Measurements from ENCODE around the gene PIK3AP1.
"Not testable (repeated sequence)": the region's sequence is repeated elsewhere in the genome, so short reads cannot be mapped to it uniquely, and the experiment has no call there.

Gene PIK3AP1

GRCh38 chr10:96577069-96577468 is 143.2 kb downstream of the PIK3AP1 start:
- no peak for DNase-seq (ENCODE audit: low read depth)

- DNase-seq (ENCODE audit: low read depth), result no peak
Observed at GRCh38 chr10:96576277-96576980, 143.9 kb downstream of the PIK3AP1 start.

DNA sequence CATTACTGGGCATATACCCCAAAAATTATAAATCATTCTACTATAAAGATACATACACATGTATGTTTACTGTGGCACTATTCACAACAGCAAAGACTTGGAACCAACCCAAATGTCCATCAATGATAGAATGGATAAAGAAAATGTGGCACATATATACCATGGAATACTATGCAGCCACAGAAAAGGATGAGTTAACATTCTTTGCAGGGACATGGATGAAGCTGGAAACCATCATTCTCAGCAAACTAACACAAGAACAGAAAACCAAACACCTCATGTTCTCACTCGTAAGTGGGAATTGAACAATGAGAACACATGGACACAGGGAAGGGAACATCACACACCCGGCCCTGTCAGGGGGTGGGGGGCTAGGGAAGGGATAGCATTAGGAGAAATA is 145.8 kb downstream of the PIK3AP1 start:
- DNase-seq (ENCODE audit: low read depth), result not testable (repeated sequence)

GRCh38 chr10:96573036-96573435 is 147.3 kb downstream of the PIK3AP1 start:
- DNase-seq (ENCODE audit: low read depth), result no peak

- DNase-seq (ENCODE audit: low read depth), result no peak
Observed at GRCh38 chr10:96570983-96571964, 149.0 kb downstream of the PIK3AP1 start.

- DNase-seq (ENCODE audit: low read depth), result no peak
Observed at GRCh38 chr10:96570511-96570910, 149.8 kb downstream of the PIK3AP1 start.

GRCh38 chr10:96568402-96568801 is 151.9 kb downstream of the PIK3AP1 start:
- no peak for DNase-seq (ENCODE audit: low read depth)

- DNase-seq (ENCODE audit: low read depth), result no peak
Observed at GRCh38 chr10:96565774-96566173, 154.5 kb downstream of the PIK3AP1 start.

GRCh38 chr10:96560966-96561887 is 159.1 kb downstream of the PIK3AP1 start:
- no peak for DNase-seq (ENCODE audit: low read depth)

GRCh38 chr10:96560489-96560888 is 159.8 kb downstream of the PIK3AP1 start:
- DNase-seq (ENCODE audit: low read depth), result no peak

DNA sequence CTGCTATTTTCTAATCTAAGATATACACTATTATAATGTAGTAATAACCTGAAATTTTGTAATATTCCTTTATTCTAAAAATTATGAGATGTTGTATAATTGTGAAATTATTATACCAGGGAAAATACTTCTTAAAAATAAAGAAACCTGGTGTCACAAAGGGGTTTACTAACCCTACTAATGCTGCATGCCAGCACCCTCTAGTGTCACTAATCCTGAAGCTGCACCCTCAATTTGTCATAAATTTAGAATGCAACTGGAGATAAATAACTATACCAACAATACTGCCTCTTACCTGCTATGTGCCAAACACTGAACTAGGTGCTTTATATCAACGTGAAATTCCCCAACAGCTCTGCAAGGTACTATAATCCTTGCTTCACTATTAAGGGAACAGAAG is 164.3 kb downstream of the PIK3AP1 start:
- DNase-seq (ENCODE audit: low read depth), result no peak

- DNase-seq (ENCODE audit: low read depth), result no peak
Observed at GRCh38 chr10:96555330-96555729, 165.0 kb downstream of the PIK3AP1 start.

GRCh38 chr10:96548589-96548988 is 171.7 kb downstream of the PIK3AP1 start:
- no peak for DNase-seq (ENCODE audit: low read depth)

DNA sequence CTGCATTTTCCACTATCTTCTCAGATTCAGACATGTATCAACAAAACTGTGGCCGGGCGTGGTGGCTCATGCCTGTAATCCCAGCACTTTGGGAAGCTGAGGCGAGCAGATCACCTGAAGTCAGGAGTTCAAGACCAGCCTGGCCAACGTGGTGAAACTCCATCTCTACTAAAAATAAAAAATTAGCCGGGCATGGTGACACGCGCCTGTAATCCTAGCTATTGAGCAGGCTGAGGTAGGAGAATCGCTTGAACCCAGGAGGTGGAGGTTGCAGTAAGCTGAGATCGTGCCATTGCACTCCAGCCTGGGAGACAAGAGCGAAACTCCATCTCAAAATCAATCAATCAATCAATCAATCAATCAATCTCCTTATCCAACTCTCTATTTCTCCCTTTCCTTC is 174.8 kb downstream of the PIK3AP1 start:
- DNase-seq (ENCODE audit: low read depth), result not testable (repeated sequence)

Data from GM04503 (cell line).